H1 (cell line): Measurements from ENCODE around the gene TNFSF12. TPM values are rescaled to one million over a fixed set of nuclear protein-coding genes. Genes with fewer than 3 reads are reported as not detected.

ENCODE experiments used
- CTCF ChIA-PET: fragments of 300-600 bp; sonication (Branson Sonifier 250); formaldehyde crosslinking; loops from one replicate; lab custom pipeline; 2021; ENCODE audit not compliant: partially characterized antibody; lab: Charles Lee
- POLR2A ChIA-PET: fragments of 300-600 bp; sonication (Branson Sonifier 250); formaldehyde crosslinking; loops from one replicate; lab custom pipeline; 2021; ENCODE audit warnings: inconsistent platforms; ENCODE audit not compliant: partially characterized antibody; lab: Charles Lee
- DNase-seq, 2 experiments: peaks; one replicate each; pipeline versions ENCODE4 v3.0.0 to v3.0.0-alpha.2; 2010 to 2022; ENCODE audit warnings: low spot score in 2 of 2, low read depth in 1 of 2, mixed read lengths in 1 of 2
- FAIRE-seq: peaks from 2 replicates; lab custom pipeline; 2011; peaks lifted over from hg19 to GRCh38; lab: Jason Lieb, UNC
- H2AFZ ChIP-seq: 2 replicates; pipeline ENCODE4 v1.8.1; 2012; ENCODE audit warnings: low read length, inconsistent platforms
- H2AK5ac ChIP-seq: 2 replicates; pipeline ENCODE4 v1.6.1; 2013; ENCODE audit warnings: low read depth, low read length
- H2BK120ac ChIP-seq: replicated peaks from 2 replicates; pipeline ENCODE3; 2013; ENCODE audit warnings: low read depth, low read length, inconsistent platforms
- H2BK12ac ChIP-seq: 2 replicates; pipeline ENCODE4 v1.6.1; 2013; ENCODE audit warnings: low read depth, low read length
- H2BK15ac ChIP-seq: 2 replicates; pipeline ENCODE4 v1.6.1; 2013; ENCODE audit warnings: low read length
- H2BK20ac ChIP-seq: 2 replicates; pipeline ENCODE4 v1.6.1; 2013; ENCODE audit warnings: low read length
- H2BK5ac ChIP-seq: 2 replicates; pipeline ENCODE4 v1.6.1; 2013; ENCODE audit warnings: low read depth, low read length
- H3K14ac ChIP-seq: 2 replicates; pipeline ENCODE4 v1.6.1; 2013; ENCODE audit warnings: inconsistent platforms; ENCODE audit not compliant: insufficient read length
- H3K18ac ChIP-seq: 2 replicates; pipeline ENCODE4 v1.6.1; 2013; ENCODE audit warnings: low read length; ENCODE audit errors: extremely low read depth
- H3K23ac ChIP-seq: 2 replicates; pipeline ENCODE4 v1.6.1; 2013; ENCODE audit warnings: inconsistent platforms; ENCODE audit not compliant: insufficient read length
- H3K23me2 ChIP-seq: 2 replicates; pipeline ENCODE4 v1.6.1; 2013; ENCODE audit warnings: low read depth, low read length
- H3K27ac ChIP-seq: 2 replicates; pipeline ENCODE4 v1.6.1; 2011; ENCODE audit warnings: low read depth, low read length, inconsistent platforms
- H3K27me3 ChIP-seq, 4 experiments: replicated peaks in 1 of 4; 1 replicate in 1 of 4; 2 replicates in 3 of 4; pipeline versions ENCODE4 v1.6.1 to v1.8.1; 2011 to 2013; ENCODE audit warnings: low read length in 3 of 4, mild to moderate bottlenecking in 3 of 4, inconsistent platforms in 2 of 4, mixed read lengths in 2 of 4, moderate library complexity in 1 of 4; ENCODE audit not compliant: control insufficient read depth in 3 of 4, insufficient read depth in 3 of 4; ENCODE audit errors: extremely low read depth in 1 of 4
- H3K36me3 ChIP-seq, 4 experiments: 2 replicates each; pipeline versions ENCODE4 v1.6.1 to v1.8.1; 2011 to 2013; ENCODE audit warnings: mild to moderate bottlenecking in 4 of 4, low read length in 3 of 4, moderate library complexity in 2 of 4, control low read depth in 1 of 4, inconsistent platforms in 1 of 4; ENCODE audit not compliant: insufficient read depth in 4 of 4, control insufficient read depth in 2 of 4
- H3K4ac ChIP-seq: replicated peaks from 2 replicates; pipeline ENCODE3; 2013; ENCODE audit warnings: low read length, low read depth, mixed read lengths, inconsistent platforms; ENCODE audit not compliant: insufficient read length
- H3K4me1 ChIP-seq, 4 experiments: replicated peaks in 1 of 4; 1 replicate in 1 of 4; 2 replicates in 3 of 4; pipeline versions ENCODE4 v1.6.1 to v1.8.1; 2011 to 2013; ENCODE audit warnings: low read length in 3 of 4, inconsistent platforms in 2 of 4, mixed read lengths in 1 of 4; ENCODE audit not compliant: insufficient read depth in 4 of 4, control insufficient read depth in 3 of 4
- H3K4me2 ChIP-seq, 2 experiments: 2 replicates each; pipeline versions ENCODE4 v1.6.1 to v1.8.1; 2011 to 2013; ENCODE audit warnings: low read depth in 2 of 2, low read length in 2 of 2, control low read depth in 1 of 2, inconsistent platforms in 1 of 2, mild to moderate bottlenecking in 1 of 2; ENCODE audit not compliant: insufficient read depth in 1 of 2
- H3K4me3 ChIP-seq, 4 experiments: fragments of 200-600, 300-600 bp in 1 of 4; sonication (generic), shearing (Covaris generic), sonication (Bioruptor Twin) in 1 of 4; 2 replicates each; pipeline versions ENCODE4 v1.5.1 to v1.8.1; 2011 to 2016; ENCODE audit warnings: low read length in 4 of 4, low read depth in 3 of 4, control low read depth in 2 of 4, inconsistent platforms in 2 of 4, mild to moderate bottlenecking in 2 of 4, mixed read lengths in 1 of 4, moderate library complexity in 1 of 4; ENCODE audit not compliant: insufficient read depth in 2 of 4; ENCODE audit errors: extremely low read depth in 1 of 4
- H3K56ac ChIP-seq: replicated peaks from 2 replicates; pipeline ENCODE3; 2013; ENCODE audit warnings: low read depth, mild to moderate bottlenecking, mixed read lengths, low read length, inconsistent platforms; ENCODE audit not compliant: insufficient read length
- H3K79me1 ChIP-seq: 2 replicates; pipeline ENCODE4 v1.6.1; 2013; ENCODE audit warnings: low read depth, low read length, control low read depth
- H3K79me2 ChIP-seq, 2 experiments: 2 replicates each; pipeline versions ENCODE4 v1.6.1 to v1.8.1; 2012 to 2013; ENCODE audit warnings: low read length in 2 of 2, mild to moderate bottlenecking in 2 of 2, inconsistent platforms in 1 of 2; ENCODE audit not compliant: insufficient read depth in 2 of 2, control insufficient read depth in 1 of 2
- H3K9ac ChIP-seq, 4 experiments: replicated peaks in 1 of 4; 1 replicate in 1 of 4; 2 replicates in 3 of 4; pipeline versions ENCODE4 v1.6.1 to v1.8.1; 2011 to 2013; ENCODE audit warnings: low read depth in 3 of 4, low read length in 3 of 4, control low read depth in 2 of 4, mild to moderate bottlenecking in 2 of 4, moderate library complexity in 2 of 4, inconsistent platforms in 1 of 4; ENCODE audit errors: extremely low read depth in 1 of 4
- H3K9me3 ChIP-seq, 2 experiments: 2 replicates each; pipeline versions ENCODE4 v1.6.1 to v1.8.1; 2012 to 2013; ENCODE audit warnings: mild to moderate bottlenecking in 2 of 2, moderate library complexity in 2 of 2, control low read depth in 1 of 2, inconsistent platforms in 1 of 2, low read depth in 1 of 2, low read length in 1 of 2, mixed read lengths in 1 of 2; ENCODE audit not compliant: insufficient read depth in 2 of 2
- H4K20me1 ChIP-seq, 2 experiments: replicated peaks in 1 of 2; 2 replicates each; pipeline versions ENCODE3 to v1.8.1; 2011 to 2013; ENCODE audit warnings: inconsistent platforms in 2 of 2, low read length in 2 of 2, mild to moderate bottlenecking in 1 of 2; ENCODE audit not compliant: insufficient read depth in 2 of 2, control insufficient read depth in 1 of 2
- H4K5ac ChIP-seq: 2 replicates; pipeline ENCODE4 v1.6.1; 2013; ENCODE audit warnings: low read length, low read depth, mixed read lengths, inconsistent platforms; ENCODE audit not compliant: insufficient read length
- H4K8ac ChIP-seq: 2 replicates; pipeline ENCODE4 v1.8.0; 2013; ENCODE audit warnings: mild to moderate bottlenecking, moderate library complexity, low read length, inconsistent platforms; ENCODE audit not compliant: insufficient read depth; ENCODE audit errors: extremely low read depth
- H4K91ac ChIP-seq: replicated peaks from 2 replicates; pipeline ENCODE3; 2013; ENCODE audit warnings: low read length, mixed read lengths, inconsistent platforms; ENCODE audit not compliant: insufficient read length
- GABPA ChIP-seq: IDR thresholded peaks from 2 replicates; pipeline ENCODE4 v1.6.1; 2011; ENCODE audit warnings: mild to moderate bottlenecking, low read length, moderate library complexity, borderline replicate concordance; ENCODE audit not compliant: insufficient read depth
- POLR2A ChIP-seq, 2 experiments: IDR thresholded peaks; 1 replicate in 1 of 2; 2 replicates in 1 of 2; pipeline ENCODE4 v1.6.1; 2011; ENCODE audit warnings: low read depth in 2 of 2, low read length in 2 of 2, mild to moderate bottlenecking in 2 of 2; ENCODE audit errors: control extremely low read depth in 1 of 2
- WGBS, 2 experiments: shearing (Covaris generic) in 1 of 2; methylation state at CpG; one replicate each; pipeline versions ENCODE4 v1.1.6 to v1.1.7; 2013 to 2015; ENCODE audit warnings: low lambda C conversion rate in 2 of 2, mixed read lengths in 2 of 2, inconsistent platforms in 1 of 2, low coverage in 1 of 2, missing lambda C conversion rate in 1 of 2; ENCODE audit not compliant: insufficient replicate concordance in 2 of 2, insufficient coverage in 1 of 2, insufficient read length in 1 of 2; ENCODE audit errors: extremely low coverage in 1 of 2, missing lambda C conversion rate in 1 of 2; 5-methylcytosine and 5-hydroxymethylcytosine counted together
- polyA plus RNA-seq, 7 experiments: library from polyadenylated mRNA; depleted of rRNA in 3 of 7; stranded (reverse) in 5 of 7; unstranded in 2 of 7; fragments of >200 nt in 5 of 7; fragments of 200-250 nt in 2 of 7; gene quantifications; 1 replicate in 5 of 7; 2 replicates in 1 of 7; 4 replicates in 1 of 7; pipeline versions ENCODE4 v1.2.1 to v1.2.3, GENCODE V29; 2011 to 2013; ENCODE audit warnings: missing spikeins in 2 of 7, mixed read lengths in 2 of 7
- total RNA-seq: library from RNA; stranded (reverse); fragmentation: NEBNext Ultra II Directional; extraction: Animal tissue kit (Norgen Biotek cat#: 25700); gene quantifications from 2 replicates; pipeline ENCODE4 v1.2.1, GENCODE V29; 2021

Gene TNFSF12
- total and polyA plus RNA-seq, 2 of the 8 experiments (the other 6 are each of a cell fraction or from before 2014, with no cell fraction given) = 7.2 to 9.6 TPM

GRCh38 chr17:7587420-7588151, 38.7 kb downstream of the TNFSF12 start:
- Histone ChIP-seq H3K18ac (no peak overlapping the region), H3K4me3 (peak overlapping the region in 1 of 4 experiments; percentile 68; a peak in 2 of 8 replicates), H3K79me1 (no peaks in the 10 kb centered on the region; the same call in none of the 2 replicates), H2AK5ac (no peak overlapping the region), H2BK12ac (no peak overlapping the region), H3K9me3 (no peaks in the 10 kb centered on the region), H2BK5ac (no peak overlapping the region; the same call in 1 of the 2 replicates), H2BK120ac (no peak overlapping the region), H3K27ac (no peak overlapping the region), H3K4me2 (peak overlapping the region in 1 of 2 experiments; percentile 71; a peak in 3 of 4 replicates), H3K79me2 (no peaks in the 10 kb centered on the region), H4K8ac (no peak overlapping the region; the same call in 1 of the 2 replicates), H3K27me3 (no peaks in the 10 kb centered on the region), H3K23me2 (peaks cover 24% of the 10 kb centered on the region; the same call in 1 of the 2 replicates), H2BK20ac (no peak overlapping the region), H2BK15ac (no peak overlapping the region), H4K91ac (no peak overlapping the region), H4K5ac (no peak overlapping the region), H3K23ac (no peak overlapping the region), H4K20me1 (peaks cover 0 to 2% of the 10 kb centered on the region in 2 experiments), H3K4ac (no peak overlapping the region), H3K36me3 (peaks cover 8 to 22% (median 11%) of the 10 kb centered on the region in 4 experiments; a peak in 7 of 8 replicates), H3K14ac (no peak overlapping the region), H2AFZ (no peak overlapping the region), H3K56ac (no peak overlapping the region), H3K4me1 (peaks cover 6 to 25% (median 23%) of the 10 kb centered on the region in 4 experiments), H3K9ac (no peak overlapping the region)
- FAIRE-seq = no peak
- DNase-seq = no peak
- ChIA-PET CTCF (interaction anchor here (0.6 to 1.8 kb wide), 12 partner anchors 13 to 100 kb away, joined by 3 to 14 read pairs (median 3); partner anchors contain the start of genes FXR2 and TP53), POLR2A (interaction anchor here (0.6 to 28.5 kb wide), 9 partner anchors 14 to 103 kb away, joined by 3 to 1144 read pairs (median 22); partner anchors contain the start of genes CD68, POLR2A, SAT2 and SENP3)
- 89% methylated on average over 12 of the region's 12 CpGs; no CpG with 5 or more reads in 1 of the 2 experiments for WGBS, 2 experiments
- no peak for TF ChIP-seq GABPA
- TF ChIP-seq POLR2A (IDR thresholded peaks at IDR 0.05; ENCODE audit: control extremely low read depth in 1 of 2, low read depth in 2 of 2, low read length in 2 of 2) = 0 out of 3 replicates have a peak, but pooled peaks of 1 of the 2 experiments have one; percentile 20
